ENCODE data around the gene TNS3. TPM values are rescaled to one million over a fixed set of nuclear protein-coding genes. Genes with fewer than 3 reads are reported as not detected.

Gene TNS3
- total and polyA plus RNA-seq, 2 donors (not counting 1 experiment from before 2014, with no cell fraction given) = 11.4 to 77.5 TPM

DNA sequence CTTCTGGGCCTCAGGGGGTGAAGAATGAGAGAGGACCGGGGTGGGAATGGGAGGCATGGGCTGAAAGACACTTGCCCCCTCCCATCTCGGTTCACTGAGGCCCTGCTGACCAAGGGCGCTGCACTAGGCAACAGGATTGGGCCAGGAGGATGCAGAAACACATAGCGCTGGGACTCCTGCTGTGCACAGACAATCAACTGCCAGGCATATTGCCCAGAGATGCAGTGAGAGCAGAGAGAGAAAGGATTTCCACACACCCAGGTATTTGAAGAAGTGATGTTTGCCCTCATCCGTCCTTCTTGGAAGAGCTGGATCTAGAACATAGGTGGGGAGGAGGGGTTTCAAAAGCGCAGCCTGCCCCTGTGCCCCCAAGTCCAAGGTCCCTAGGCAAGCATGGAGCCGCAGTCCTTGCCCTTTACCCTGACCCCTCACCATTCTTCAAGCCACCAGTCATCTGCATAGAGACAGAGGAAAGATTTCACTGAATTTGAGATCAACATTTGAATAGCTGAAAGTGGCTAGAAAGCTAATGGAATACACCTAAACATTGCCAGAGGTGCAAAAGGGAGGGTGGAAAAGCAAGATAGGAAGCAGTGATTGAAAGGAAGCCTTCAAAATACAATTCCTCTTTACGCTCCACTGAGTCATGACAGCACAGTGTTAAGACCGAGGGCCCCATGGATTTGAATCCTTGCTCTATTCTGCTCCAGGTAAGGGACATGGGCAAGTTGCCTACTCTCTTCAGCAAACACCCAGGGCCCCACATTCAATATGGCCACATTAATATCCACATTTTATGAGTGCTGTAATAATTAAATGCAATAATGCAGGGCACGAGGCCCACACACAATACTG lies 44.2 kb upstream of the TNS3 start:
- Histone ChIP-seq H3K27ac (ENCODE audit: low read length in 2 of 2) (no peak overlapping the region), H3K9ac (ENCODE audit: low read length) (no peak overlapping the region), H2AFZ (ENCODE audit: insufficient read depth, low read depth, low read length, poor library complexity, severe bottlenecking) (no peak overlapping the region), H3K79me2 (ENCODE audit: control insufficient read depth, insufficient read depth, low read length) (no peaks in the 10 kb centered on the region), H3K36me3 (replicated peaks in 1 of 2; ENCODE audit: control extremely low read depth in 1 of 2, control insufficient read depth in 1 of 2, extremely low read depth in 1 of 2, insufficient read depth in 2 of 2, low read length in 1 of 2) (no peaks in the 10 kb centered on the region), H3K4me2 (replicated peaks; ENCODE audit: low read depth, low read length, poor library complexity, severe bottlenecking) (peak overlapping the region; percentile 7), H3K4me3 (ENCODE audit: control extremely low read depth in 1 of 5, extremely low read depth in 1 of 5, insufficient read depth in 1 of 5, low read depth in 2 of 5, low read length in 4 of 5) (no peak overlapping the region), H3K4me1 (ENCODE audit: control insufficient read depth in 2 of 2, insufficient read depth in 2 of 2, low read length in 2 of 2) (peaks cover 45 to 70% of the 10 kb centered on the region in 2 donors), H3K9me3 (ENCODE audit: control extremely low read depth in 1 of 3, control insufficient read depth in 2 of 3, insufficient read depth in 1 of 3, low read length in 2 of 3) (no peaks in the 10 kb centered on the region), H4K20me1 (ENCODE audit: control insufficient read depth, insufficient read depth, low read length, poor library complexity, severe bottlenecking) (no peaks in the 10 kb centered on the region), H3K27me3 (replicated peaks in 1 of 4; ENCODE audit: control extremely low read depth in 1 of 4, control insufficient read depth in 3 of 4, insufficient read depth in 4 of 4, low read length in 3 of 4) (no peaks in the 10 kb centered on the region)
- no peaks in the 10 kb centered on the region for H3K9me3 Mint-ChIP-seq (ENCODE audit: insufficient read depth)
- 81% methylated on average over 6 of the region's 10 CpGs for WGBS (ENCODE audit: insufficient coverage)
- CTCF ChIA-PET = interaction anchor here (0.7 to 1.1 kb wide), 2 partner anchors 16 to 26 kb away, joined by 3 to 4 read pairs; no protein-coding TSS in a partner anchor
- peaks cover 68% of the 10 kb centered on the region for H3K4me1 Mint-ChIP-seq
- no peak for DNase-seq
- H3K4me3 Mint-ChIP-seq = peak overlapping the region; percentile 15
- intact Hi-C loops (cut with micrococcal nuclease) = loop anchor here (5.0 kb wide), 1 partner anchor 46 kb away; no protein-coding TSS in a partner anchor
- H3K27me3 Mint-ChIP-seq = no peaks in the 10 kb centered on the region
- TF ChIP-seq EZH2 (IDR thresholded peaks at IDR 0.05; ENCODE audit: borderline replicate concordance, insufficient read depth, low read depth, low read length, poor library complexity, severe bottlenecking) = no peak
- TF ChIP-seq, protein P1, sequence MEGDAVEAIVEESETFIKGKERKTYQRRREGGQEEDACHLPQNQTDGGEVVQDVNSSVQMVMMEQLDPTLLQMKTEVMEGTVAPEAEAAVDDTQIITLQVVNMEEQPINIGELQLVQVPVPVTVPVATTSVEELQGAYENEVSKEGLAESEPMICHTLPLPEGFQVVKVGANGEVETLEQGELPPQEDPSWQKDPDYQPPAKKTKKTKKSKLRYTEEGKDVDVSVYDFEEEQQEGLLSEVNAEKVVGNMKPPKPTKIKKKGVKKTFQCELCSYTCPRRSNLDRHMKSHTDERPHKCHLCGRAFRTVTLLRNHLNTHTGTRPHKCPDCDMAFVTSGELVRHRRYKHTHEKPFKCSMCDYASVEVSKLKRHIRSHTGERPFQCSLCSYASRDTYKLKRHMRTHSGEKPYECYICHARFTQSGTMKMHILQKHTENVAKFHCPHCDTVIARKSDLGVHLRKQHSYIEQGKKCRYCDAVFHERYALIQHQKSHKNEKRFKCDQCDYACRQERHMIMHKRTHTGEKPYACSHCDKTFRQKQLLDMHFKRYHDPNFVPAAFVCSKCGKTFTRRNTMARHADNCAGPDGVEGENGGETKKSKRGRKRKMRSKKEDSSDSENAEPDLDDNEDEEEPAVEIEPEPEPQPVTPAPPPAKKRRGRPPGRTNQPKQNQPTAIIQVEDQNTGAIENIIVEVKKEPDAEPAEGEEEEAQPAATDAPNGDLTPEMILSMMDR (IDR thresholded peaks at IDR 0.05) = no peak
- POLR2A ChIA-PET = interaction anchor here (0.7 kb wide), 1 partner anchor 43 kb away, joined by 5 read pairs; no protein-coding TSS in a partner anchor
- ATAC-seq (ENCODE audit: low read depth) = no peak
- H3K27ac Mint-ChIP-seq = peak overlapping the region; percentile 24

DNA sequence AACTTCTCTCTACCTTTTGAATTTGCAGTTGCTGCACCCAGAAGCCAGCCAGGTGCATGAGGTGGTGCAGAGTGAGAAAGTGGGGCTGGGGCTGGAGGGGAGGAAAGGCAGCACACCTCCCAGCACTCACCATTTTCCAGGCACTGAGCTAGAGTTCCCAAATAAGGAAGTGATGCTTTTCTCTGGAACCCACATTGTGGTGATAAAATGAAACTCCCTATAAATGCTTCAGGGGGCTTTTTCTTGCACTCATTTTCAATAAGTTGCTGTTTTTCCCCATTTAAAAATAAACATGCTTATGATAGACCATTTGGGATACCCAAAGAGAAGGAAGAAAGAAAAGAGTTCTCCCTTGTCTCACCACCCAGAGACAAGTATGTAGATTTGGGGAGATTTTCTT lies 42.8 kb upstream of the TNS3 start:
- peaks cover 47 to 74% of the 10 kb centered on the region in 2 donors for H3K4me1 ChIP-seq (ENCODE audit: control insufficient read depth in 2 of 2, insufficient read depth in 2 of 2, low read length in 2 of 2)
- H3K4me3 ChIP-seq (ENCODE audit: control extremely low read depth in 1 of 5, extremely low read depth in 1 of 5, insufficient read depth in 1 of 5, low read depth in 2 of 5, low read length in 4 of 5) = no peak overlapping the region
- Mint-ChIP-seq H3K9me3 (ENCODE audit: insufficient read depth) (no peaks in the 10 kb centered on the region), H3K4me1 (peaks cover 77% of the 10 kb centered on the region), H3K4me3 (no peak overlapping the region), H3K27me3 (no peaks in the 10 kb centered on the region), H3K27ac (no peak overlapping the region)
- H3K4me2 ChIP-seq (replicated peaks; ENCODE audit: low read depth, low read length, poor library complexity, severe bottlenecking) = no peak overlapping the region
- TF ChIP-seq EZH2 (IDR thresholded peaks at IDR 0.05; ENCODE audit: borderline replicate concordance, insufficient read depth, low read depth, low read length, poor library complexity, severe bottlenecking) = no peak
- TF ChIP-seq, protein P1 (IDR thresholded peaks at IDR 0.05) = no peak
- no peak for ATAC-seq (ENCODE audit: low read depth)
- DNase-seq = no peak
- no peaks in the 10 kb centered on the region for H3K9me3 ChIP-seq (ENCODE audit: control extremely low read depth in 1 of 3, control insufficient read depth in 2 of 3, insufficient read depth in 1 of 3, low read length in 2 of 3)
- H3K9ac ChIP-seq (ENCODE audit: low read length) = no peak overlapping the region
- H3K36me3 ChIP-seq (replicated peaks in 1 of 2; ENCODE audit: control extremely low read depth in 1 of 2, control insufficient read depth in 1 of 2, extremely low read depth in 1 of 2, insufficient read depth in 2 of 2, low read length in 1 of 2) = no peaks in the 10 kb centered on the region
- H4K20me1 ChIP-seq (ENCODE audit: control insufficient read depth, insufficient read depth, low read length, poor library complexity, severe bottlenecking) = no peaks in the 10 kb centered on the region
- intact Hi-C loops (cut with micrococcal nuclease) = loop anchor here (5.0 kb wide), 1 partner anchor 48 kb away; no protein-coding TSS in a partner anchor
- no peak overlapping the region for H2AFZ ChIP-seq (ENCODE audit: insufficient read depth, low read depth, low read length, poor library complexity, severe bottlenecking)
- no peak overlapping the region for H3K27ac ChIP-seq (ENCODE audit: low read length in 2 of 2)
- no peaks in the 10 kb centered on the region for H3K27me3 ChIP-seq (replicated peaks in 1 of 4; ENCODE audit: control extremely low read depth in 1 of 4, control insufficient read depth in 3 of 4, insufficient read depth in 4 of 4, low read length in 3 of 4)
- POLR2A ChIA-PET = no interaction called here
- CTCF ChIA-PET = no interaction called here
- H3K79me2 ChIP-seq (ENCODE audit: control insufficient read depth, insufficient read depth, low read length) = no peaks in the 10 kb centered on the region

Data from B cell (primary cell).